Right lung (tissue), 5 donors: ENCODE results near the gene DDX4. TPM values are rescaled to one million over a fixed set of nuclear protein-coding genes. Genes with fewer than 3 reads are reported as not detected.

Source experiments
- DNase-seq, 2 donors: peaks; one replicate each; pipeline ENCODE4 v3.0.0-alpha.2; 2013
- polyA plus RNA-seq, 5 donors: library from polyadenylated mRNA; unstranded; fragments of 120-200 nt; gene quantifications; one replicate each; pipeline versions ENCODE4 v1.2.1 to v1.2.3, GENCODE V29; 2013; ENCODE audit warnings: inconsistent platforms in 1 of 5, low replicate concordance in 1 of 5; ENCODE audit not compliant: insufficient read length in 5 of 5, insufficient read depth in 1 of 5

The DDX4 gene
- polyA plus RNA-seq, 5 donors = 0.21 TPM; not detected in 4

GRCh38 chr5:55821731-55822512 lies 84.1 kb downstream of the DDX4 start:
- peak; percentile 32 to 35 for DNase-seq

GRCh38 chr5:55823151-55823796 lies 85.4 kb downstream of the DDX4 start:
- DNase-seq = no peak

GRCh38 chr5:55829956-55830355 lies 92.1 kb downstream of the DDX4 start:
- DNase-seq = no peak

- no peak for DNase-seq
Observed at GRCh38 chr5:55832446-55832845, 94.6 kb downstream of the DDX4 start.

DNA sequence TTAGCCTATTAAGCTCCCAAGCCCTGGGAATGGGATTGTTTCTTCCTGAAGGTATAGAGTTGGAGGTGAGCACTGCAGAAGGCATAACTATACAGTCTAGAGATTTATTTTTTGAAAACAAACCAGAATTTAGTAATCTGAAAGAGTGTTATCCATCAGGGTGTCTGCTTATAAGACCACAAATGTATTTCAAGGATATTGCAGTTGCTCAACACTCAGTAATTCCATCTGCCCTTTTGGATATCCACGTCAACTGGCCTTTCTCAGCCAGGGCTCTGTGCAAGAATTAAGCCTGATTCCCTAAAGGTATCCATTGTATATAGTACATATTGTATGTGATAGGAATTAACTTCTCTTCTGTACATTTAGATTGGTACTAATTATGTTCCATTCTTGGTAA lies 98.3 kb downstream of the DDX4 start:
- no peak for DNase-seq

DNA sequence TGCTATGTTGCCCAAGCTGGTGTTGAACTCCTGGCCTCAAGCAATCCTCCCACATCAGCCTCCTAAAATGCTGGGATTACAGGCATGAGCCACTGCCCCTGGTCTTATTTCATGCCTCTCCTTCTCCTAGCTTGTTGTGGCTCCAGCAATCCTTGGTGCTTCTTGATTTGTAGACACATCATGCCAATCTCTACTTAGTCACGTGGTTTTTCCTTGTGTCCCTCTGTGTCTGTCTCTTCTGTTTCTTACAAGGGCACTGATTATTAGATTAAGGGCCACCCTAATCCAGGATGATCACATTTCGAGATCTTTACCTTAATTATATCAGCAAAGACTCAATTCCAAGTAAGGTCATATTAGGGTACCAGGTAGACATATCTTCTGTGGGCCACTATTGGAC lies 104.1 kb downstream of the DDX4 start:
- no peak for DNase-seq

DNA sequence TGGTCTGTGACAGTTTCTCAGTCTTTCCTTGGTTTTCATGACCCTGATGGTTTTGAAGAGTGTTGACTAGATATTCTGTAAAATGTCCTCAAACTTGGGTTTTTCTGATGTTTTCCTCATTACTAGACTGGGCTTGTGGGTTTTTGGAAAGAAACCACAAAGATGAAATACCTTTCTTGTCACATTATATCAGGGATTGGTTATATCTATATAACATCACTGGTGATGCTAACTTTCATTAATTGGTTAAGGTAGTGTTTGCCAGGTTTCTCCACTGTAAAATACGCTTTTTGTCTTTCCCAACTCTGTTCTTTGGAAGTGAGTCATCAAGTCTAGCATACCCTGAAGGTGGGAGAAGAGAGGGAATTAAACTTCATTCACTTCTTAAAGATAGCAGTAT lies 110.0 kb downstream of the DDX4 start:
- no peak for DNase-seq

GRCh38 chr5:55848783-55849182 lies 110.9 kb downstream of the DDX4 start:
- DNase-seq = no peak

DNA sequence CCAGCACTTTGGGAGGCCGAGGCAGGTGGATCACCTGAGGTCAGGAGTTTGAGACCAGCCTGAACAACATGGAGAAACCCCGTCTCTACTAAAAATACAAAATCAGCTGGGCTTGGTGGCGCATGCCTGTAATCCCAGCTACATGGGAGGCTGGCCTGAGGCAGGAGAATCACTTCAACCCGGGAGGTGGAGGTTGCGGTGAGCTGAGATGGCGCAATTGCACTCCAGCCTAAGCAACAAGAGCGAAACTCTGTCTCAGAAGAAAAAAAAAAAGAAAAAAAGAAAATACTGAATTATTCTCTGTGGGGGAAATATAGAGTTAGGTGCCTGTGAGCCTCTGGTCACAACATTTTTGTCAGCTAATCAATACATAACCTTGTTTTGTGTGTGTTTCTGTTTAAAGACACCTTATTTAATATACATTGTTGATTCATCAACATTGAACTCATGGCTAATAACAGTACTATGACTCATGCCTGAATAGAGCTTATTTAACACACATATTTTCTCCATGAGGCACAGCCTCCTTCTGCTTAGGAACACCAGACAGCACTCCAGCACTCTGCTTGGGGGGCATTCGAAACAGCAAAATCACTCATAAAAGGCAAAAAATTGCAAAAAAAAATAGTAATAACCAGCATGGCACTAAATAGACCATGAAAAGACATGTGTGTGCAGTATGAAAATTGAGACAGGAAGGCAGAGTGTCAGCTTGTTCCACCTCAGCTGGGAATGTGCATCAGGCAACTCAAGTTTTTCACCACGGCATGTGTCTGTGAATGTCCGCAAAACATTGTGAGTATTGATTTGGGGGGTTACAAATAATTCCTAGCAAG lies 113.2 kb downstream of the DDX4 start, which contains the start of gene IL31RA:
Gene IL31RA (plus strand): TSS at position 519 of the 836 bp plus-strand sequence. CDS start 214 bp downstream, at position 733.
- no peak for DNase-seq

DNA sequence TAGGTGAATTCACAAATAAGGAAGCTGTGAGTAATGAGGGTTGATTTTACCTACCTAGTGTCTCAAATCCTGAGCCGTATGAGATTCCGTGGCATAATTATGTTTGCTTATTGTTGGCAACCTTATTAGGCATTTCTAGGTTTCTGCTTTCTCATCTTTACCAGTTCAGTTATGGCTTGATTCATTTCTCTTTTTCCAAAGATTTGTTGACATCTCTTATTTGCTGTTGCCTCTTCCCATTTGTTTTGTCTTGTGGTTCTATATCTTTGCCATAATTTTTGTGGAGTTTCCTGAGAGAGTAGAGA lies 113.8 kb downstream of the DDX4 start:
- DNase-seq = no peak

GRCh38 chr5:55852503-55852902 lies 114.6 kb downstream of the DDX4 start:
- no peak for DNase-seq

DNA sequence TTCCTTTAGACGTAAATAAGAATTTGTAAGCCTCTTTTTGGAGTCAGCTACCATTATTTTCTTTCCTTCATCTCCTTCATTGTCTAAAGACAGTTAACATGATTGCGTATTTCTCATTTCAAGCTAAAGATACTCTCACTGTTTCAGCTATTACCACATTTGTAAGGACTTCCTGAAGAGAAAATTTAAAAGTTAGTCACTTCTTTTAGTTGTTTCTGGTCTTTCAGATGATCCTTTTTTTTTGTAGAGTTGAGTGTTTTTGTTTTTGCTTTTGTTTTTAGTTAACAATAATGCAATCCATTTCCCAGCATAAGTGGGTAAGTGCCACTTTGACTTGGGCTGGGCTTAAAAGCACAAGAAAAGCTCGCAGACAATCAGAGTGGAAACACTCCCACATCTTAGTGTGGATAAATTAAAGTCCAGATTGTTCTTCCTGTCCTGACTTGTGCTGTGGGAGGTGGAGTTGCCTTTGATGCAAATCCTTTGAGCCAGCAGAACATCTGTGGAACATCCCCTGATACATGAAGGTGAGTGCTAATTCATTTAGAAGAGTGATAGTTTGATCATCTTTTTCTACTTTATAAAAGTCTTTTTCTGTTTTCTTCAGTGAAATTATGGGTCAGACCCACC lies 115.3 kb downstream of the DDX4 start:
- DNase-seq = no peak

DNA sequence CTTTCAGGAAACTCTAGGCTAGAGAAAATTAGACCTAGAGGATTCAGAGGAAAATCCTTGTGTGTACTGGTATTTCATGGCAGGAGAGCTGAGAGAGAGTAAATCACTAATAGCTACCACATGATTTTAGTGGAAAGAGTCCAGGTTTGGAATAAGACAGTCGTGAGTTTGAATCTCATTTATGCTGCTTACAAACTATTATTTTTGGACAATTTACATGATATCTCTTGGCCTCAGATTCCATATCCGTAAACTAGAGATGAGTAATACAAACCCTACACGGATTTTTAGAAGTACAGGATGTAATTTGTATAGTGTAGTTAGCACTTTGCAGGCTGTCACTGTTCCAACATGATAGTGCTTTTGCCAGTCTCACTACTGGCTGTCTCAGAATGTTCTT lies 116.0 kb downstream of the DDX4 start:
- no peak for DNase-seq

DNA sequence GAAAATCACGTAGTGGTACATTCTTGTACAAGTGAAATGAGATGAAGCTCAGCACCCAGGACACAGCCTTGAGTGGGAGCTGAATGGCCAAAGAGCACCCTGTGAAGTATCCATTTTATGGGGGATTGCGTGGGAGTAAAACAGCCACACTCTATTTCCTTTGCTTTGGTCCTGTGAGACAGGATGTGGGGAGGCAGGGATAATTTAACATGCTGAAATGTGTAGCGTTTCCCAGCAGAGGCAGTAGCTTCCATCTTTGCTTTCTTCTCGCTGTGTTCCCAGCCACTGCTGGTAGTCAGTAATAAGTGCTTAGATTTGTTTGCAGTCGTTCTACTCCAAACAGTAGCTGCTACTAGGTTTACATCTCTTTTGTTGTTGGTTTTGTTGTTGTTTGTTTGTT lies 117.6 kb downstream of the DDX4 start:
- no peak for DNase-seq

GRCh38 chr5:55856516-55857246 lies 118.8 kb downstream of the DDX4 start:
- DNase-seq = no peak

GRCh38 chr5:55857247-55857640 lies 119.4 kb downstream of the DDX4 start:
- DNase-seq = no peak

- DNase-seq = no peak
Observed at GRCh38 chr5:55858104-55858503, 120.2 kb downstream of the DDX4 start.

GRCh38 chr5:55860288-55860687 lies 122.4 kb downstream of the DDX4 start:
- no peak for DNase-seq

DNA sequence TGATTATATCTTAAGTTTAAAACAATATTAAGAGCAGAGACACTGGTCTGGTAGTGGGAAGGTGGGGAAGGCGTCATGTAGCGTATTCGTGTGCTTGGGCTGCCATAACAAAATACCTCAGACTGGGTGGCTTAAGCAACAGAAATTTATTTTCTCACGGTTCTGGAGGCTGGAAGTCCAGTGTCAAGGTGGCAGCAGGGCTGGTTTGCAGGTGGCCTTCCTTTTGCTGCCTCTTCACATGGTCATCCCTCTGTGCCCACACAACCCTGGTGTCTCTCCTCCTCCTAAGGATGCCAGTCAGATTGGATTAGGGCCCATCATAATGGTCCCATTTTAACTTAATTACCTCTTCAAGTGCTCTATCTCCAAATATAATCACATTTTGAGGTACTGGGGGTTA lies 122.8 kb downstream of the DDX4 start:
- DNase-seq = no peak

DNA sequence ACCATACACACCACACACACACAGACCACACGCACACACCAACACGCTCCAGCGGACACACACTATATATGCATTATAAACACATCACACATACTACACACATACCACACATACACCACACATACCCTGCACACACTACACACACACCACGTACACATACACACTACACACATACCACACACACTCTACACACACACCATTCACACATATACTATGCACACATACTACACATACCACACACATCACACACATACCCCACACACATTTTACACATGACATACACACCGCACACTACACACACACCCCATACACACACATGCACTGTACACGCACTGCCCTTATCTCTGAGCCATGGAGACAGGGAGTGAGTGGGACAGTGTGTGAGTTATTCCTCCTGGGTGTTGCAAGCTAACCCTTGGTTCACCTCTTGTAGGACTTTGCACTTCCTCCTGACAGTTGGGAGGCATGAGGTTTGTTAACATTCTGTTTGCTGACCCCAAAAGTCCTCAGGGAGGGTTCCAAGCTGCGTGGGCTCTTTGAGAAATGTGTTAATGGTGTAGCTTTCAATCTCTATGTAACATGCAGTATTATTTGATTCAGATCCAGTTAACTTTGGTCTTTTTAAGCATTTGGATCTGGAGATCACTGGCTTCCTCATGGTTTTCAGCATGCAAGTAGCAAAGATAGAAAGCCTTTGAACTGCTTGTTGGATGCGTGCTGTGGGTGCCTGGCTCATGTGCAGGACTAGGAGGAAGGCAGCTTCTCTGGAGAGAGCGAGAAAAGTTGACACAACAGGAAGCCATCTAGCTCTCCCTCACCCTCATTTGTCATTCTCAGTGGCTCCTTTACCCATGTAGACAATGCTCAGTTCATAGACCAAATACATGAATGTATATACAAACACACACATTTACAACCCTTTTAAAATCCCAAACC lies 127.0 kb downstream of the DDX4 start:
- no peak for DNase-seq
